Measurements from ENCODE around the gene SMARCC1. TPM values are rescaled to one million over a fixed set of nuclear protein-coding genes. Genes with fewer than 3 reads are reported as not detected.

Gene SMARCC1
- total RNA-seq, 1 donor = 44.9 TPM

- no peak for TF ChIP-seq CTCF (IDR thresholded peaks at IDR 0.05; ENCODE audit: insufficient read depth, low read depth, low read length)
- DNase-seq (ENCODE audit: low read depth) = no peak
- no peak overlapping the region for H3K4me3 ChIP-seq (ENCODE audit: low read depth, low read length)
Measured at GRCh38 chr3:47791193-47791855, 9.6 kb upstream of the SMARCC1 start.

GRCh38 chr3:47783673-47784072 is 2.0 kb upstream of the SMARCC1 start:
- DNase-seq (ENCODE audit: low read depth) = no peak
- H3K4me3 ChIP-seq (ENCODE audit: low read depth, low read length) = no peak overlapping the region
- TF ChIP-seq CTCF (IDR thresholded peaks at IDR 0.05; ENCODE audit: insufficient read depth, low read depth, low read length) = no peak

- no peak for DNase-seq (ENCODE audit: low read depth)
- TF ChIP-seq CTCF (IDR thresholded peaks at IDR 0.05; ENCODE audit: insufficient read depth, low read depth, low read length) = no peak
- H3K4me3 ChIP-seq (ENCODE audit: low read depth, low read length) = peak overlapping the region; percentile 73
Measured at GRCh38 chr3:47782446-47783308, 984 bp upstream of the SMARCC1 start.

GRCh38 chr3:47780741-47781684 is 680 bp downstream of the SMARCC1 start:
- peak overlapping the region; percentile 73 for H3K4me3 ChIP-seq (ENCODE audit: low read depth, low read length)
- TF ChIP-seq CTCF (IDR thresholded peaks at IDR 0.05; ENCODE audit: insufficient read depth, low read depth, low read length) = no peak
- DNase-seq (ENCODE audit: low read depth) = peak; percentile 45

- no peak overlapping the region for H3K4me3 ChIP-seq (ENCODE audit: low read depth, low read length)
- DNase-seq (ENCODE audit: low read depth) = no peak
- TF ChIP-seq CTCF (IDR thresholded peaks at IDR 0.05; ENCODE audit: insufficient read depth, low read depth, low read length) = no peak
Measured at GRCh38 chr3:47778746-47779145, 2.9 kb downstream of the SMARCC1 start.

GRCh38 chr3:47772788-47773187 is 8.9 kb downstream of the SMARCC1 start:
- no peak overlapping the region for H3K4me3 ChIP-seq (ENCODE audit: low read depth, low read length)
- TF ChIP-seq CTCF (IDR thresholded peaks at IDR 0.05; ENCODE audit: insufficient read depth, low read depth, low read length) = no peak
- no peak for DNase-seq (ENCODE audit: low read depth)
